Hepatocyte (in vitro differentiated cells): ENCODE data around the gene STX3. TPM values are rescaled to one million over a fixed set of nuclear protein-coding genes. Genes with fewer than 3 reads are reported as not detected.
"Not testable (repeated sequence)": the region's sequence is repeated elsewhere in the genome, so short reads cannot be mapped to it uniquely, and the experiment has no call there.

ENCODE experiments used
- DNase-seq: peaks from one replicate; pipeline ENCODE4 v3.0.0-alpha.2; 2016; ENCODE audit warnings: low spot score
- H2AFZ ChIP-seq: fragments of 200-600 bp; sonication (generic); 2 replicates; pipeline ENCODE4 v1.6.0; 2016; ENCODE audit warnings: antibody characterized with exemption, mild to moderate bottlenecking
- H3K27ac ChIP-seq: fragments of 200-600 bp; sonication (generic); 2 replicates; pipeline ENCODE4 v1.5.1; 2016; ENCODE audit warnings: mild to moderate bottlenecking
- H3K27me3 ChIP-seq: fragments of 200-600 bp; sonication (generic); 2 replicates; pipeline ENCODE4 v1.6.1; 2016
- H3K36me3 ChIP-seq: fragments of 200-600 bp; sonication (generic); replicated peaks from 2 replicates; pipeline ENCODE4 v1.5.1; 2016; ENCODE audit warnings: low read depth; ENCODE audit not compliant: insufficient read depth
- H3K4me1 ChIP-seq: fragments of 200-600 bp; sonication (generic); 2 replicates; pipeline ENCODE4 v1.5.1; 2016; ENCODE audit warnings: mild to moderate bottlenecking, moderate library complexity; ENCODE audit not compliant: insufficient read depth
- H3K4me2 ChIP-seq: fragments of 200-600 bp; sonication (generic); 2 replicates; pipeline ENCODE4 v1.6.0; 2016
- H3K4me3 ChIP-seq: fragments of 200-600 bp; sonication (generic); 2 replicates; pipeline ENCODE4 v1.5.1; 2016; ENCODE audit warnings: mild to moderate bottlenecking
- H3K79me2 ChIP-seq: fragments of 200-600 bp; sonication (generic); 2 replicates; pipeline ENCODE4 v1.6.0; 2017; ENCODE audit warnings: mild to moderate bottlenecking
- H3K9me2 ChIP-seq: fragments of 200-600 bp; sonication (generic); replicated peaks from 2 replicates; pipeline ENCODE4 v1.6.0; 2017; ENCODE audit warnings: mild to moderate bottlenecking; ENCODE audit not compliant: insufficient read depth
- H3K9me3 ChIP-seq: fragments of 200-600 bp; sonication (generic); 2 replicates; pipeline ENCODE4 v1.5.1; 2016; ENCODE audit warnings: low read depth, mild to moderate bottlenecking
- H4K20me1 ChIP-seq: fragments of 200-600 bp; sonication (generic); 2 replicates; pipeline ENCODE4 v1.6.0; 2016; ENCODE audit warnings: mild to moderate bottlenecking; ENCODE audit not compliant: insufficient read depth, poor library complexity, severe bottlenecking
- EZH2 ChIP-seq: fragments of 200-600 bp; sonication (generic); IDR thresholded peaks from 2 replicates; pipeline ENCODE4 v1.6.1; 2016; ENCODE audit warnings: antibody characterized with exemption, mild to moderate bottlenecking, borderline replicate concordance
- EZH2phosphoT487 ChIP-seq: fragments of 200-600 bp; sonication (generic); IDR thresholded peaks from one replicate; pipeline ENCODE4 v1.6.1; 2018; ENCODE audit warnings: antibody characterized with exemption, mild to moderate bottlenecking, low read depth, moderate library complexity; ENCODE audit not compliant: unreplicated experiment, severe bottlenecking
- WGBS: methylation state at CpG from one replicate; pipeline ENCODE4 v1.1.6; 2016; ENCODE audit warnings: low lambda C conversion rate; ENCODE audit errors: missing lambda C conversion rate; 5-methylcytosine and 5-hydroxymethylcytosine counted together
- polyA plus RNA-seq: library from polyadenylated mRNA; unstranded; fragments of >200 nt; fragmentation: Nextera tagmentation; extraction: Ambion mirVana; gene quantifications from 2 replicates; pipeline ENCODE4 v1.2.1, GENCODE V29; 2016
- total RNA-seq: library from RNA; depleted of rRNA; stranded (reverse); fragments of >200 nt; gene quantifications from 2 replicates; pipeline ENCODE4 v1.2.3, GENCODE V29; 2014
- TF ChIP-seq, protein P1 (sequence below): fragments of 200-600 bp; sonication (generic); IDR thresholded peaks from 2 replicates; pipeline ENCODE4 v1.5.1; 2016; ENCODE audit warnings: antibody characterized with exemption, mild to moderate bottlenecking; ENCODE audit not compliant: poor library complexity

STX3 gene
- total and polyA plus RNA-seq, 2 experiments from 2014 or later: 73.1 to 140 TPM

DNA sequence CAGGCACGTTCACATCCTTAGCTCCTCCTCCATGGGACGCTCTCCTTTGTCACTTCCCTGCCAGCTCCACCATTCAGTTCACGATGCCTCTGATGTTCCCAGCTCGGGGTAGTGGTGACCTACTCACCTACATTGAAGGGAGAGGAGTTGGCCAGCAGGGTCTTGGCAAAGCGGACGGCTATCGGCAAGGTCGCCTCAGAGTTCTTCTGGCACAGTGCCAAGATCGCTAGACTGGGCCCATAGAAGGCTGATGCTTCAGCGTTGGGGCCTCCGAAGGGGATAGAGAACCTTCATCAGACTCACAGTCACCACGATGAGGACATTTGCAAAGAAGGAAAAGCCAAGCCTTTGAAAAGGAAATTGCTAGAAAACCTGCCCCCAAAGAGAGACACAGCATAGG, 87.1 kb downstream of the STX3 start:
- Histone ChIP-seq H3K27ac (no peak overlapping the region), H3K4me1 (peaks cover 4% of the 10 kb centered on the region), H3K79me2 (no peaks in the 10 kb centered on the region), H3K9me2 (no peaks in the 10 kb centered on the region), H4K20me1 (no peaks in the 10 kb centered on the region), H2AFZ (no peak overlapping the region), H3K4me2 (no peak overlapping the region), H3K9me3 (no peaks in the 10 kb centered on the region), H3K4me3 (no peak overlapping the region), H3K27me3 (no peaks in the 10 kb centered on the region), H3K36me3 (no peaks in the 10 kb centered on the region)
- no peak for TF ChIP-seq EZH2
- TF ChIP-seq, protein P1, sequence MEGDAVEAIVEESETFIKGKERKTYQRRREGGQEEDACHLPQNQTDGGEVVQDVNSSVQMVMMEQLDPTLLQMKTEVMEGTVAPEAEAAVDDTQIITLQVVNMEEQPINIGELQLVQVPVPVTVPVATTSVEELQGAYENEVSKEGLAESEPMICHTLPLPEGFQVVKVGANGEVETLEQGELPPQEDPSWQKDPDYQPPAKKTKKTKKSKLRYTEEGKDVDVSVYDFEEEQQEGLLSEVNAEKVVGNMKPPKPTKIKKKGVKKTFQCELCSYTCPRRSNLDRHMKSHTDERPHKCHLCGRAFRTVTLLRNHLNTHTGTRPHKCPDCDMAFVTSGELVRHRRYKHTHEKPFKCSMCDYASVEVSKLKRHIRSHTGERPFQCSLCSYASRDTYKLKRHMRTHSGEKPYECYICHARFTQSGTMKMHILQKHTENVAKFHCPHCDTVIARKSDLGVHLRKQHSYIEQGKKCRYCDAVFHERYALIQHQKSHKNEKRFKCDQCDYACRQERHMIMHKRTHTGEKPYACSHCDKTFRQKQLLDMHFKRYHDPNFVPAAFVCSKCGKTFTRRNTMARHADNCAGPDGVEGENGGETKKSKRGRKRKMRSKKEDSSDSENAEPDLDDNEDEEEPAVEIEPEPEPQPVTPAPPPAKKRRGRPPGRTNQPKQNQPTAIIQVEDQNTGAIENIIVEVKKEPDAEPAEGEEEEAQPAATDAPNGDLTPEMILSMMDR: no peak
- no peak for TF ChIP-seq EZH2phosphoT487
- DNase-seq: no peak
- 90% methylated on average over 12 of the region's 12 CpGs for WGBS

DNA sequence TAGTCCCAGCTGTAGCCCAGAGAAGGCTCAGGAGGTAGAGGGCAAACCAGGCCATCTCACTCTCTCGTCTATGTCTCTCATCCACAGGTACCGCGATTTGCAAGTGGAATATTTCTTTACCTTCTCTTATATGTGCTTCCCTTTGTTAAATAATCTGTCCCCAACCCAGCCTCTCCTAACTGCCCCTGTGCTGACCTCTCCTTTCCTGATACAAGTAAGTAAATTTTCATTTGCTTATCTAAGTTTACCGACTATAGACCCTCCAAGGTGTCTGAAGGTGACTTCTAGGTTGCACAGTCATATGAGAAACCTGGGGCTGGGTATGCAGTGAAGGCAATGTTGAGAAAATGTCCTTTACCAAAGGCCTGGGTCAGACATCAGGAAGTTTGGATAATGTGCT, 90.2 kb downstream of the STX3 start, which contains the start of gene CBLIF:
Gene CBLIF, minus strand, starts transcription at position 101 of the 400 bp plus-strand sequence. Its CDS starts 46 bp downstream, at position 55.
- H3K79me2 ChIP-seq: no peaks in the 10 kb centered on the region
- no peaks in the 10 kb centered on the region for H4K20me1 ChIP-seq
- H3K27me3 ChIP-seq: no peaks in the 10 kb centered on the region
- H3K4me2 ChIP-seq: no peak within 1 kb of the TSS
- 74% methylated on average over 4 of the region's 4 CpGs for WGBS
- no peak for DNase-seq
- H3K9me2 ChIP-seq: no peaks in the 10 kb centered on the region
- no peak within 1 kb of the TSS for H2AFZ ChIP-seq
- no peak within 1 kb of the TSS for H3K27ac ChIP-seq
- H3K4me1 ChIP-seq: peaks cover 10% of the 10 kb centered on the region
- TF ChIP-seq, protein P1: no peak
- TF ChIP-seq EZH2phosphoT487 (no peak), EZH2 (no peak)
- H3K4me3 ChIP-seq: no peak within 1 kb of the TSS
- no peaks in the 10 kb centered on the region for H3K36me3 ChIP-seq
- no peaks in the 10 kb centered on the region for H3K9me3 ChIP-seq

DNA sequence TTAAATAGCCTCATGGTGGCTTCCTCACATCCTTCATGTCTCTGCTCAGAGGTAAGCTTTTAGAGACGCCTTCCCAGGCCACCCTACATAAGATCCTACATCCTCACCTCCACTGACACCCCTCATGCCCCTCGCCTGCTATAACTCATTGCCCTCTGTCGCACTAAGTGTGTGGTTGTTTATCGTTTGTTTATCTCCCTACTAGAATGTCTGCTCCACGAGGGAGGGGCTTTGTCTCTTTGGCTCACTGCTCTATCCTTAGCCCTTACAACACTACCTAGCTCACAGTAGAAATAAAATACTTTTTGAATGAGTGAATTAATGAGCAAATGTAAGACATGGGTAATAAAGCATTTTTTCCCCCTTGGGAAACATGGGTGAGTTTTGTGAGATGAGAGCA, 91.4 kb downstream of the STX3 start:
- no peak for DNase-seq
- TF ChIP-seq, protein P1: no peak
- TF ChIP-seq EZH2phosphoT487: no peak
- Histone ChIP-seq H2AFZ (no peak overlapping the region), H3K36me3 (no peaks in the 10 kb centered on the region), H3K4me1 (peaks cover 10% of the 10 kb centered on the region), H3K4me3 (no peak overlapping the region), H4K20me1 (no peaks in the 10 kb centered on the region), H3K27me3 (no peaks in the 10 kb centered on the region), H3K79me2 (no peaks in the 10 kb centered on the region), H3K4me2 (no peak overlapping the region), H3K27ac (no peak overlapping the region), H3K9me3 (no peaks in the 10 kb centered on the region), H3K9me2 (no peaks in the 10 kb centered on the region)
- WGBS: 83% methylated on average over 5 of the region's 5 CpGs

DNA sequence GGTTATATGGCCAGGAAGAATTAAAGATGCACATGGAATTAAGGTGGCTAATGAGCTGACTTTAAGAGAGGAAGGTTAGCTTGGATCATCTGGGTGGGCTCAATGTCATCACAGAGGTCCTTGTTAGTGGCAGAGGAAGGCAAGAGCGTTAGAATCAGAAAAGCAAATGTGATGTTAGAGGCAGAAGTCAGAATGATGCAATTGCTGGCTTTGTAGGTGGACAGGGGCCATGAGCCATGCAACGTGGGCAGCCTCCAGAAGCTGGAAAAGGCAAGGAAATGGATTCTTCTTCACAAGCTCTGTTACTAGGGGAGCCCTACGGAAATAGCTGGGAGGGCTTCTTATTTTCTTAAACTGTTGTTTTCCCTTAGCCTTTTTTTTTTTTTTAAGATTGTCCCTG, 92.5 kb downstream of the STX3 start:
- no peaks in the 10 kb centered on the region for H3K79me2 ChIP-seq
- H3K9me3 ChIP-seq: no peaks in the 10 kb centered on the region
- H3K36me3 ChIP-seq: no peaks in the 10 kb centered on the region
- DNase-seq: no peak
- no peak overlapping the region for H3K27ac ChIP-seq
- TF ChIP-seq EZH2phosphoT487 (no peak), EZH2 (no peak)
- TF ChIP-seq, protein P1: no peak
- no peak overlapping the region for H3K4me3 ChIP-seq
- no peaks in the 10 kb centered on the region for H3K27me3 ChIP-seq
- H2AFZ ChIP-seq: no peak overlapping the region
- peaks cover 10% of the 10 kb centered on the region for H3K4me1 ChIP-seq
- 89% methylated on average over 3 of the region's 3 CpGs for WGBS
- no peak overlapping the region for H3K4me2 ChIP-seq
- H4K20me1 ChIP-seq: no peaks in the 10 kb centered on the region
- H3K9me2 ChIP-seq: no peaks in the 10 kb centered on the region

DNA sequence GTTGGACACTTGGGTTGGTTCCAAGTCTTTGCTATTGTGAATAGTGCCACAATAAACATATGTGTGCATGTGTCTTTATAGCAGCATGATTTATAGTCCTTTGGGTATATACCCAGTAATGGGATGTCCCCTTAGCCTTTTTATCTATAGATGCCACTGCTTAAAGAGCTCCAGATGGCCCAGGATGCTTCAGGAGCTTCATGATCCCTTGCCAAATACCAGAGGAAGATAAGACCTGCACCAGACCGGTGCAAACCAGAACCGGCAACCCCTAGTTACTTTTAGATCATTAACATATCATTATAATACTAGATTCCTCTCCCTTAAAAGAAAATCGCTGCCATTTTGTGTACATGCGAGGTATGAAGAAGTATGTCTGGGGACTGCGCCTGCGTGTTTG, 93.3 kb downstream of the STX3 start:
- H3K4me2 ChIP-seq, H3K79me2 ChIP-seq: not testable (repeated sequence)
- 88% methylated on average over 6 of the region's 6 CpGs for WGBS

More for the DNA sequence above, 93.3 kb downstream of the STX3 start:
- peak overlapping the region; percentile 24 for H3K27ac ChIP-seq
- not testable (repeated sequence) for H3K4me1 ChIP-seq, H3K36me3 ChIP-seq, H2AFZ ChIP-seq, H3K27me3 ChIP-seq, DNase-seq, H4K20me1 ChIP-seq, H3K4me3 ChIP-seq, H3K9me3 ChIP-seq, H3K9me2 ChIP-seq
